Iris pigment epithelial cell (primary cell): ENCODE data around the gene FBXO34.
A peak's percentile ranks its signal among the peaks of the same experiment; 100 is the strongest.

Experiments used
- DNase-seq: peaks from one replicate; pipeline ENCODE4 v3.0.0-alpha.2; 2011; ENCODE audit warnings: low read depth

Gene FBXO34

DNA sequence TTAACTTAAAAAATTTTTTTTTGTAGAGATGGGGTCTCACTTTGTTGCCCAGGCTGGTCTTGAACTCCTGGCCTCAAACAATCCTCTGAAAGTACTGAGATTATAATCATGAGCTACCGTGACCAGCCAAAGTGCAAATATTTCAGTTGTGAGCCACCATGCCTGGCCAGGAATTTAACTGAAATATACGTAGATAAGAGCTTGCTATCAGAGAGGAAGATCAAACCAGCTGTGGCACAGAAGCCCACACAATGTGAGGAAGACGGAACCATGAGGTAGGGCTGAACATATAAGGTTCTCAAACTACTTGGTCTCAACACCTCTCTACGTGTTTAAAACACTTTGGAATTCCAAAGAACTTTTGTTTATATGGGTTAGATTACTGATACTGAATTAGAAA lies 111.3 kb downstream of the FBXO34 start:
- peak; percentile 60 for DNase-seq

DNA sequence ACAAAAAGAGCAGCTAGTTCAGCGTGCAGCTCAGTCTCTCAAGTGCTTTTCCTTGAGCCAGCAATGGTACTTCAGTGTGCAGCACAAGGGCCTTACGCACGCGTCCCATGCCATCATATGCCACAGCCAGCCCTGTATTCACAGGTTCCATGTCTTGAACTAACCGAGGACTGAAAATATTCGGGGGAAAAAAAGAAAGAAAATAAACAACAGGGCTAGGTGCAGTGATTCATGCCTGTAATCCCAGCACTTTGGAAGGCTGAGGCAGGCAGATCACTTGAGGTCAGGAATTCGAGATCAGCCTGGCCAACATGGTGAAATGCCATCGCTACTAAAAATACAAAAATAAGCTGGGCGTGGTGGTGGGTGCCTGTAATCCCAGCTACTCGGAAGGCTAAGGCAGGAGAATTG lies 111.8 kb downstream of the FBXO34 start:
- peak; percentile 53 for DNase-seq

- no peak for DNase-seq
Measured at GRCh38 chr14:55383541-55384140, 112.4 kb downstream of the FBXO34 start.

GRCh38 chr14:55384536-55384935 lies 113.3 kb downstream of the FBXO34 start:
- DNase-seq = no peak

GRCh38 chr14:55386037-55386808 lies 115.0 kb downstream of the FBXO34 start:
- no peak for DNase-seq

DNA sequence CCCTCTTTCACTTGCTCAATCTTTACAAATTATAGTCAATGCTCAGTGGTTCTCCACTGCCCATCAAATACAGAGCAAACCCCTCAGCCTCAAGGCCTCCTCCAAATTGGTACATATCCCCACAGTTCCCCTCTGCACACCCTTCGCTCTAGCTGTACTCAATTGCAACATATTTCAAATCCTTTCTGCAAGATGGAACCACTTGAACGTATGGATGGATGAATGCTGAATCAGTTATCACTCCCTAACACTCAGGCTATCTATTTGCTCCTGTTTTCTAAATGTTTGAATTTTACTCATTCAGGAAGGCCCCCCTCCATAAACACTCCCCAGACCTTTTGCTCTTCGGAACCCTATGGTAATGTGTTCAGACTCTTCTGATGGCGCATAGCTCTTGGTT lies 115.9 kb downstream of the FBXO34 start:
- DNase-seq = no peak

- DNase-seq = peak; percentile 68
Measured at GRCh38 chr14:55388160-55388559, 116.9 kb downstream of the FBXO34 start.

- peak; percentile 90 for DNase-seq
Measured at GRCh38 chr14:55389330-55389729, 118.1 kb downstream of the FBXO34 start.

GRCh38 chr14:55398679-55399078 lies 127.5 kb downstream of the FBXO34 start:
- peak; percentile 97 for DNase-seq

DNA sequence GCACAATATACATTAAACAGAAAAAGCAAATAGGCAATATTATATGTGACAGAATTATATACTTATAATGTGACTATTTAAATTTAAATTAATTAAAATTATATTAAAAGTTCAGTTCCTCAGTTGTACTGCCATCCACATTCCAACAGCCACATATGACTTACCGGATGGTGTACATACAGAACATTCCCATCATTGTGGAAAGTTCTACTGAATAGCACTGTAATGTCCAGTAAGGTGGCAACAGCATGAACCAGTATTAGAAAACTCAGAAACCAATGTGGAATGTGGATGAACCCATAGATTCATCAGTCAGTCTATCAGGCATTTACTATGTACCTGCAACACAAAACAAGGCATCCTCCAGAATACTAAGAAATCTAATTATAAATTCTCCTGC lies 128.0 kb downstream of the FBXO34 start:
- no peak for DNase-seq

GRCh38 chr14:55399852-55400251 lies 128.6 kb downstream of the FBXO34 start:
- peak; percentile 44 for DNase-seq

DNA sequence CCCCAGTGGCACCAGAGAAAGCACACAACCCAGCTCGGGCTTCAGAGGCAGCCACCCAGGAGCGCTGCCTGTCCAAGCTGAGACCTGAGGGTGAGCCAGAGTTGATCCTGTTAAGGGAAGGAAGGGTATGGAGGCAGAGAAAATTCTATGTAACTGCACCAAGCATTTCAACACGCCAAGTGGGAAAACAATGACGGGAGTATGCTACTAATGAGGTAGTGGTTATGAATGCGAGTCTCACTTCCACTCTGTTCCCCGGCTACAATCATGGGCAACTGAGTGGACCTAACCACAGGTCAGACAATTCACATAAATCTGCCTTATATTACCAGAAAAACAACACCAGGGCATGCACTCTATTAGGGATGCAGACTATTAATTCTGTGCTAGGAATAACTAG lies 130.5 kb downstream of the FBXO34 start:
- DNase-seq = no peak
